GM12892 (cell line): Measurements from ENCODE around the gene GPR45.

Experiments
- DNase-seq: peaks from one replicate; pipeline ENCODE4 v3.0.0; 2011; ENCODE audit not compliant: insufficient read length
- FAIRE-seq: peaks from 2 replicates; lab custom pipeline; 2011; peaks lifted over from hg19 to GRCh38; lab: Jason Lieb, UNC
- POLR2A ChIP-seq: IDR thresholded peaks from 2 replicates; pipeline ENCODE4 v1.6.1; 2011; ENCODE audit warnings: low read depth, low read length, control low read depth
- POLR2AphosphoS5 ChIP-seq: IDR thresholded peaks from 2 replicates; pipeline ENCODE4 v1.6.1; 2011; ENCODE audit warnings: low read depth, low read length, control low read depth
- TAF1 ChIP-seq: IDR thresholded peaks from 2 replicates; pipeline ENCODE4 v1.6.1; 2011; ENCODE audit warnings: low read depth, mild to moderate bottlenecking, control low read depth, low read length, borderline replicate concordance

GPR45 gene

DNA sequence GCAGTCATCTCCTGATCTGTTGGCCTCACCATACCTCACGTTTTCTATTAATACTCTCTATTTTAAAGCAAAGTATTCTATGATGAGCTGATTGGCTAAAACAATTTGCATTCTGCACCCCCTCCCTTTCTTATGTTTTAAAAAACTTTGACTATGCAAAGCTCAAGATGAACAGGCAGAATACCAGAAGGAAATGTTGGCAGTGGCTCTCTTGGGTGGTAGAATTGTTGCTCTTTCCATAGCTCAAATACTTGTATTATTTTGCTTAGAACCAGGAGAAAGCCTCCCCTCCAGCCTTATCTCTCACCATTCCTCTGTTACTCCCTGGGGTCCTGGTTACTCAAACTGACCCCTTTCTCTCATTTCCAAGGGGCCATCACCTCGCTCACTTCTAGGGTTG is 14.4 kb downstream of the GPR45 start:
- no peak for TF ChIP-seq TAF1
- no peak for TF ChIP-seq POLR2AphosphoS5
- no peak for TF ChIP-seq POLR2A
- FAIRE-seq (no peak), DNase-seq (no peak)

DNA sequence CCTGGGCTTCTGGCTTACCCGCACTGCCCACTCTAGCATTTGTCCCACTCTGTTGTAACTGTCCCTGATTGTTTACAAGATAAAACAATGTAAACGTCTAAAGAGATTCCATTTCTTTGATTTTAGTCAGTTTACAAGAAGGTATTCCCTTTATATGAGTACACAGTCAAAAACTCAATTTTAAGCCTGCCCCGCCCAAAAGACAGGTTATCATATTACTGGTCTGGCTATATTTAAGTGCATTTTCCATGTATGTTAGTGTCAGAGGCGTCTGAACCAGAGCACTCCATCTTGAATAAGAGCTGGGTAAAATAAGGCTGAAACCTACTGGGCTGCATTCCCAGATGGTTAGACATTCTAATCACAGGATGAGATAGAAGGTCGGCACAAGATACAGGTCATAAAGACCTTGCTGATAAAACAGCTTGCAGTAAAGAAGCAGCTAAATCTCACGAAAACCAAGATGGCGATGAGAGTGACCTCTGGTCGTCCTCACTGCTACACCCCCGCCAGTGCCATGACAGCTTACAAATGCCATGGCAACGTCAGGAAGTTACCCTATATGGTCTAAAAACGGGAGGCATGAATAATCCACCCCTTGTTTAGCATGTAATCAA is 15.0 kb downstream of the GPR45 start:
- DNase-seq = no peak
- TF ChIP-seq POLR2A = no peak
- no peak for TF ChIP-seq TAF1
- TF ChIP-seq POLR2AphosphoS5 = no peak

DNA sequence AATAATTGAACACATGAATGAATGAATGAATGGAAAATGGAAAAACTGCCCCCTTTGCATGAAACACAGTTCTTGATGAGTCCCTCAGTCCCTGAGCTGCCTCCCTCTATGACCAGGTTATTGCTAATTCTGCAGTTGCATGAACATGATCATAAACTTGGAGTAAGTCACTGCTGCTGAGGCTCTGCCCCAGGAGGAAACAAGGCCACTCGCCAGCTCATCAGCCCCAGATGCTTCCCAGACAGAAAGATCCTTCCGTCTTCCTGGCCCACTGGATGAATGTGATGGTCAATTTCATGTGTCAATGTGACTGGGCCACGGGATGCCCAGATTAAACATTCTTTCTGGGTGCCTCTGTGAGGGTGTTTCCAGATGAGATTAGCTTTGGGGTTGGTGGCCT is 16.4 kb downstream of the GPR45 start:
- TF ChIP-seq TAF1 (no peak), POLR2A (no peak), POLR2AphosphoS5 (no peak)
- DNase-seq (no peak), FAIRE-seq (no peak)

More for the DNA sequence above, 15.0 kb downstream of the GPR45 start:
- no peak for FAIRE-seq

DNA sequence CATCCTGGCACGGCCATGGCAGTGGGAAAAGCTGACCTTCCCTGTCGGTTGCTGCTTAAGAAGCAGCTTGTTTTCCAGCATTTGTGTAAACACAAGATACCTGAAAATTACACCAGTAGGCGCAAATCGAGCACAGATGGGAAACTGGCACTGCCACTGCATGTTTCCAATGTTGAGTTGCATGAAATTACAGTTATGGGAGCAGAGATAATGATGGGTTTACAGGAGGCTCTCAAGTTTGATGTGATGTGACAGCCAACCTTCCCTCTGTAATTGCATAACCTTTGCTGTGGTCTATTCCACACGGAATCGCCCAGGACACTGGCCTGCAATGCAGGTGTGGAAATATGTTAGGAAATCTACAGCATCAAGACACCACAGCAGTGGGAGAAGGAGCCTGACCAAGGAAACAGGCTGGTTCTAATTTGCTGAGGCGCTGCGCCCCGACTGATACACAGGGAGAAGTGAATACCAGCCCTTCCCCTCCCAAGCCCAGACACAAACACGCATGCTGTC is 17.4 kb downstream of the GPR45 start:
- FAIRE-seq = no peak
- DNase-seq = no peak
- TF ChIP-seq TAF1 (no peak), POLR2AphosphoS5 (no peak), POLR2A (no peak)

DNA sequence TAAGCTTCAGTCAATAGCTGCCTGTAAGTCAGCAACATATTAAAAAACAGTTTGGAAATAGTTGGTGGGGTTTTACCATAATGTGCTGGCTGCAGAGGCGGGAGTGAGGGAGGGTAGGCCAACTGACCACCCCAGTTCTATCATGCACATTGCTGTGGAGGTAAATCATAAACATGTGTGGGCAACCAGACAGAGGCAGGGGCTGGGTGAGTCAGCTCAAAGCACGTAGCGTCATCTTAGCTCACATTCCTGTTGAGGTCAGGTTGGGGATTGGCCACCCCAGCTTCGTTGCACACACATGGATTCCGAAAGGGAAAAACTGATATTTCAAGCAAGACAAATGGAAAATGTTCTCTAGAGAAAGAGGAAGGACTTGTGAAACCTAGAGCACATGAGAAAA is 19.5 kb downstream of the GPR45 start:
- no peak for DNase-seq
- FAIRE-seq = no peak
- TF ChIP-seq TAF1 (no peak), POLR2A (no peak), POLR2AphosphoS5 (no peak)

DNA sequence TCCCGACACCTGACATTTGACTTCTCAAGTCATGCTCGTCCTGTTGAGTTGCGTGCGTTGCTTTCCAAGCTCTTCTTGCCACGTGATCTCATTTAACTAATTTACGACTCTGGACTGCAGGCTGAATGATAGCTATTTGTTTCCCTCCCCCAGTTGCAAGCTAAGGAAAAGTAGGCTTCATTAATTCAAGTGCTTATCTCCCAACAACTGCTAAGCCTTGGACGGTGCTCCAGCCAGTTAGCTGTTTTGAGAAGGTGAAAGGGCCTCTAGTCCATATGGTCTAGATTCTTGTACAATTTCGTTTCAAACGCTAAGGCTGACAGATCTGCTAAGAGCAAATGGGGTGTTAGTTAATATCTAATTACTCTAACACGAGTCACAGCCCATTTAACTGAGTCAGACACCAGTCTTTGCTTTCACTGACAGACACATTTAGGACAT is 21.1 kb downstream of the GPR45 start:
- FAIRE-seq (no peak), DNase-seq (no peak)
- TF ChIP-seq POLR2AphosphoS5 = no peak
- TF ChIP-seq POLR2A = no peak
- no peak for TF ChIP-seq TAF1

DNA sequence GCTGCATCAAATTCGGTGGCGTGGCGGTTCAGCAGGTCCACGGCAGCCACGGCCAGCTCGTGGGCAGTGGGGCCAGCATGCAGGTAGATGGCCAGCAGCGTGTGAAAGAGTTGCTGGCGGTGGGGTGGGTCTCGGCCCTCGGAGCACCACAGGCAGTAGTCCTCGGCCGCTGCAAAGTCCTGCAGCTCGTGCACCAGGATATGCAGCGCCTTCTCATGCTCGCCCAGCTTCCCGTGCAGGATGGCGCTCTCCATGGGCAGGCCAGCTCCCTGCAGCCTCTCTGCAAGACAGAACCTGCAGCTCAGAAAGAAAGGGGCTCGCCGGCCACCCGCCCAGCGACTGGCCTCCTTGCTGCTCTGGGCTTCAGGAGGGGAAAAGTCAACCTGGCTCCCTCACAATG is 27.9 kb downstream of the GPR45 start:
- TF ChIP-seq POLR2A (no peak), TAF1 (no peak), POLR2AphosphoS5 (no peak)
- FAIRE-seq = no peak
- DNase-seq = no peak

DNA sequence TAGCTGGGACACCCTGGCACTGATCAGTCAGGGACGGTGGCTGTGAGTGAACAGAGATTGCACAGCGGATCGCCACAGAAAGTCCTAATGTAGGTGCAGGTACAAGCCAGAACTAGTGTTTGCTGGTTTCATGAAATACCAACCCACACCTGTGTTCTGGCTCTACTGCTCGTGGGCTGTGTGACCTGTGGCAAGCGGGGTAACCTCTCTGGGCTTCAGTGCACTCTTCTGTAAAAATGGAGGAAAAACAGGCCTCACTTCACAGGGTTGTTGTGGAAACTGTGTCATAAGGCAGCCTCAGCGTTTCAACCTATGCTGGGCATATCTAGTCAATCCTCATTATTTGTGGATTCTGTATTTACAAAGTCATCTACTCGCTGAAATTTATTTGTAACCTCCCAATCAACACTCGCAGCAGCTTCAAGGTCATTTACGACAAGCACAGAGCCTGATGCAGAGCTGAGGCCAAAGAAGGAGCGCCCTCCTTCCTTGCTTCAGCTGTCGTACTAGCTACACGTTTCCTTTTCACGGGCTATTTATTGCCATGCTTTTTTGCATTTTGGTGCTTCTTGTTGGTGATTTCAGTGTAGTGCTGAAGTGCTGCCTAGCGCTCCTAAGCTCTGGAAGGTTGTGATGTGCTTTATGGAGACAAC is 30.0 kb downstream of the GPR45 start:
- DNase-seq (no peak), FAIRE-seq (no peak)
- TF ChIP-seq POLR2A (no peak), POLR2AphosphoS5 (no peak), TAF1 (no peak)

DNA sequence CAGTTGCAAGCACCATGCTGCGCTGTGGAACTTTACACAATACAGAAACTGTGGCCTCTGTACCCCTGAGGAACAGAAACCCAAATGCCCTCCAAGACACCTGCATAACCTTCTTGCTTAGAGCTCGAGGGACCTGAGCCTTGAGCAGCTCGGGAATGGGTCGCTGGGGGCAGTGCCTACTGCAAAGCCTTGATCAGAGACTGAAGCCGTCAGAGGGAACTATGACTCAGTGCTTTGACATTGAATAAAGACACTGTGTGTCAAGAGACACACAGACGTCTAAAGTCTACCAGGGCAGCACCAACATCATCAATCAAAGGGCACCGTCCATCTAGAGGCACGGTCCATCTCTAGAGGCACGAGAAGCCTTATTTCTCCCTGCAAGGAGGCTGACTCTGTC is 30.6 kb downstream of the GPR45 start:
- no peak for DNase-seq

DNA sequence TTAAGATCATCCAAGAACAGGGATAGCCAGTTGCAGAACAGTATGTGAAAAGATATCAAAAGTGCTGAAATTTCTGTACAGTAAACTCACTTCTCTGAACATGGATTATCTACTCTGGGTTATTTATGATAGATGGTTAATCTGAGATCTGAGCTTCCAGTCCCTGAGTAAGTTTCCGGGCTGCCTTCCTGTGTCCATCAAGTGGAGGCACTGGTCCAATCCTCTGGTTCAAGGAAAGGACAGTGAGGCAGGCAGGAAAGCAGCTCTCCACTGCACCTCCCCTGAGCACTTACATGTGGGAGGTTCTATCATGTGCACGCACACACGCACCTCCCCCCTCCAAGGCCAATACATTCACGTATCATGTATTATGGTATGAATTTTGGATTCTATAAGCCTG is 32.5 kb downstream of the GPR45 start:
- FAIRE-seq = no peak
- DNase-seq = no peak
- TF ChIP-seq POLR2A (no peak), POLR2AphosphoS5 (no peak), TAF1 (no peak)

More for the DNA sequence above, 30.6 kb downstream of the GPR45 start:
- no peak for TF ChIP-seq TAF1
- no peak for TF ChIP-seq POLR2AphosphoS5
- TF ChIP-seq POLR2A = no peak
- FAIRE-seq = no peak

DNA sequence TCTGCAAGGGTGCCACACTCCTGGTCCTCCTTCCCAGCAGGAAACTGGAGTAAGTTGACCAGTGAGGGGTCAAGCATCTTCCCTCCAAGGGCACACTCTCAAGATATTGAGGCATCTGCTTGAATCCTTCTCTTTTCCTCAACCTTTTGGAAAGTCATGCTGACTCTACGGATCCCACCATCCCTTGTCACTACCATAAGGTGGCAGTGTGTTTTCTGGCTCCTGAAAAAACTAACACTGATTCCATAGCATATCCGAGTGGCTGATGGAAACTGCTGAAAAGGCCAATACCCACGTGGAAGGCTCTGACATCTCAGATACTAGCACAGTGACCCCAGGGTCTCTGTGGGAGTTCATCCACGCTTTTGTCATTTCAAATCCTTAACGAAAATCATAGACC is 37.1 kb downstream of the GPR45 start:
- no peak for FAIRE-seq
- no peak for TF ChIP-seq TAF1
- no peak for TF ChIP-seq POLR2A
- no peak for TF ChIP-seq POLR2AphosphoS5
- no peak for DNase-seq

DNA sequence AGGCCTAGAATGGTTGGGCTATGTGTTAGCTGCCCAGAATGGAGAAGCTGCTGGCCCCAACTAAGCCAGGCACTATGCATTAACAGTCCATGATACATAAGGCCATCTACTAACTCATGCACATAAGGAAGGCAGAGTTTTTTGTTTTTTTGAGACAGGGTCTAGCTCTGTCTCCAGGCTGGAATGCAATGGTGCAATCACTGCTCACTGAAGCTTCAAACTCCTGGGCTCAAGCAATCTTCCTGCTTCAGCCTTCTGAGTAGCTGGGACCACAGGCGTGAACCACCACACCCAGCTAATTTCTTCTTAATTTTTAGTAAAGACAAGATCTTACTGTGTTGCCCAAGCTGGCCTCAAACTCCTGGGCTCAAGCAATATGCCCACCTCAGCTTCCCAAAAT is 37.6 kb downstream of the GPR45 start:
- no peak for DNase-seq
- FAIRE-seq = no peak
- TF ChIP-seq POLR2AphosphoS5 (no peak), TAF1 (no peak), POLR2A (no peak)

DNA sequence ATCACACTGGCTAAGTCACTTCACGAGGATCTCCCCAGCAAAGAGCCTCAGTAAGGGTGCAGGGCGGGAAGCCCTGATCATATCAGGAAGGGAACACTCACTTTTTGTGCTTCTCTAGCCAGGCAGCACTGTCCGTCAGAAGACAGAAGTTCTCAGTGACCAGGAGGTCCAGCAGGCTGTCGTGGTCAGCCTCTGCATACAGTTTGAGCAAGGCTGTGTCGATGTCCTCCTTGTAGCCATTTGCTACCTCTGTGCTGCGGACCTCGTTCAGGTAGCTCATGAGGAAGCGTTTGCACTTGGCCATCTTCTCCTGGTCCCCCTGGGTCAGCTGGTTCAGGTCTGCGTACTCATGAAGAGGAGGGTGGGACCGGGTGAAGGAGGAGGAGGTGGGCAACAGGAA is 38.7 kb downstream of the GPR45 start:
- TF ChIP-seq TAF1 = no peak
- TF ChIP-seq POLR2A = no peak
- no peak for TF ChIP-seq POLR2AphosphoS5
- DNase-seq = no peak
- no peak for FAIRE-seq
